HL-60 (cell line): ENCODE data around the gene DHX30.

Experiments
- DNase-seq, 2 experiments: peaks; one replicate each; pipeline ENCODE4 v3.0.0-alpha.2; 2010 to 2020; ENCODE audit warnings: low read depth in 1 of 2, low spot score in 1 of 2
- H3K27ac ChIP-seq: fragments of 250-450 bp; sonication (Bioruptor Pico); replicated peaks from 2 replicates; pipeline ENCODE4 v1.5.1; 2020; ENCODE audit warnings: mild to moderate bottlenecking, moderate library complexity
- H3K27me3 ChIP-seq: fragments of 250-450 bp; sonication (Bioruptor Pico); 2 replicates; pipeline ENCODE4 v1.5.1; 2021; ENCODE audit warnings: mild to moderate bottlenecking, moderate library complexity; ENCODE audit not compliant: insufficient read depth, poor library complexity, severe bottlenecking
- H3K4me3 ChIP-seq: replicated peaks from 2 replicates; pipeline ENCODE4 v1.5.1; 2011; ENCODE audit warnings: mild to moderate bottlenecking, control low read depth, low read length; ENCODE audit not compliant: insufficient read depth
- CTCF ChIP-seq: IDR thresholded peaks from one replicate; pipeline ENCODE4 v1.5.1; 2011; ENCODE audit warnings: low read length, control low read depth, inconsistent platforms; ENCODE audit not compliant: insufficient read depth
- GABPA ChIP-seq: IDR thresholded peaks from 2 replicates; pipeline ENCODE4 v1.6.1; 2012; ENCODE audit warnings: low read depth
- POLR2AphosphoS5 ChIP-seq: IDR thresholded peaks from 2 replicates; pipeline ENCODE4 v1.6.1; 2012; ENCODE audit warnings: low read depth
- REST ChIP-seq: IDR thresholded peaks from 2 replicates; pipeline ENCODE4 v1.6.1; 2012; ENCODE audit warnings: low read depth; ENCODE audit not compliant: insufficient replicate concordance
- SPI1 ChIP-seq: IDR thresholded peaks from 2 replicates; pipeline ENCODE4 v1.6.1; 2012; ENCODE audit warnings: low read depth, mild to moderate bottlenecking, borderline replicate concordance

Gene DHX30

GRCh38 chr3:47854267-47854666 lies 51.3 kb downstream of the DHX30 start:
- Histone ChIP-seq H3K27ac (no peak overlapping the region), H3K4me3 (no peak overlapping the region), H3K27me3 (no peaks in the 10 kb centered on the region)
- no peak for DNase-seq
- TF ChIP-seq REST: no peak

- DNase-seq: no peak
- no peak overlapping the region for H3K4me3 ChIP-seq
- no peaks in the 10 kb centered on the region for H3K27me3 ChIP-seq
- no peak overlapping the region for H3K27ac ChIP-seq
- no peak for TF ChIP-seq POLR2AphosphoS5
- no peak for TF ChIP-seq CTCF
- TF ChIP-seq REST: no peak
- no peak for TF ChIP-seq SPI1
Observed at GRCh38 chr3:47854720-47855455, 52.0 kb downstream of the DHX30 start.

GRCh38 chr3:47855461-47856383 lies 52.8 kb downstream of the DHX30 start:
- Histone ChIP-seq H3K27ac (no peak overlapping the region), H3K4me3 (no peak overlapping the region), H3K27me3 (no peaks in the 10 kb centered on the region)
- no peak for DNase-seq
- TF ChIP-seq POLR2AphosphoS5: no peak
- no peak for TF ChIP-seq REST
- no peak for TF ChIP-seq GABPA
- TF ChIP-seq CTCF: no peak
- TF ChIP-seq SPI1: no peak
